HL-60/S4 treated with phorbol 12-myristate 13-acetate at 8.2 ng/mL for 4 days and 3 days (cell line): Measurements from ENCODE around the gene CAMKMT.

Experiments used
- in situ Hi-C: fragments of 300-500 bp; cut with MboI; formaldehyde crosslinking; loops from 2 replicates; pipeline ENCODE4 v1.15.0; 2022; ENCODE audit warnings: low sequenced_read_pairs

CAMKMT gene

GRCh38 chr2:44813165-44813564, 451.4 kb downstream of the CAMKMT start:
- in situ Hi-C loops = no loop called here

- in situ Hi-C loops = no loop called here
Measured at GRCh38 chr2:44813658-44814057, 451.9 kb downstream of the CAMKMT start.

GRCh38 chr2:44817256-44817655, 455.5 kb downstream of the CAMKMT start:
- in situ Hi-C loops = no loop called here

GRCh38 chr2:44817673-44818335, 456.1 kb downstream of the CAMKMT start:
- in situ Hi-C loops = no loop called here

- in situ Hi-C loops = no loop called here
Measured at GRCh38 chr2:44819061-44819460, 457.3 kb downstream of the CAMKMT start.

GRCh38 chr2:44821500-44821899, 459.8 kb downstream of the CAMKMT start:
- in situ Hi-C loops = no loop called here

- in situ Hi-C loops = no loop called here
Measured at GRCh38 chr2:44822174-44822573, 460.4 kb downstream of the CAMKMT start.
